Upper lobe of left lung (tissue), 6 donors: ENCODE data around the gene TIGIT. TPM values are rescaled to one million over a fixed set of nuclear protein-coding genes. Genes with fewer than 3 reads are reported as not detected.

ENCODE experiments used
- ATAC-seq, 2 donors: fragments of 200-7000 bp; cut with Tn5 transposase; one replicate each; pipeline ENCODE4 v1.9.1; 2022; ENCODE audit warnings: mild to moderate bottlenecking in 2 of 2, moderate library complexity in 2 of 2; ENCODE audit not compliant: low FRiP score in 2 of 2
- DNase-seq, 2 donors: peaks; one replicate each; pipeline ENCODE4 v3.0.0-alpha.2; 2019 to 2020
- H3K27ac ChIP-seq, 4 donors: fragments of 200-600 bp; sonication (generic); one replicate each; pipeline ENCODE4 v1.5.1; 2016 to 2019
- H3K27me3 ChIP-seq, 4 donors: fragments of 200-600 bp; sonication (generic); one replicate each; pipeline ENCODE4 v1.5.1; 2017 to 2019
- H3K36me3 ChIP-seq, 4 donors: fragments of 200-600 bp; sonication (generic); one replicate each; pipeline ENCODE4 v1.5.1; 2016 to 2019
- H3K4me1 ChIP-seq, 4 donors: fragments of 200-600 bp; sonication (generic); one replicate each; pipeline ENCODE4 v1.5.1; 2018 to 2019
- H3K4me3 ChIP-seq, 4 donors: fragments of 200-600 bp; sonication (generic); one replicate each; pipeline ENCODE4 v1.5.1; 2017 to 2019; ENCODE audit warnings: mild to moderate bottlenecking in 2 of 4, moderate library complexity in 1 of 4
- H3K9me3 ChIP-seq, 4 donors: fragments of 200-600 bp; sonication (generic); one replicate each; pipeline ENCODE4 v1.5.1; 2018 to 2019
- EP300 ChIP-seq, 4 donors: sonication (generic); formaldehyde crosslinking; IDR thresholded peaks; one replicate each; pipeline ENCODE4 v1.5.1; 2017; ENCODE audit warnings: antibody characterized with exemption in 4 of 4, control low read depth in 2 of 4
- POLR2A ChIP-seq, 4 donors: fragments of 450-650 bp; IDR thresholded peaks; one replicate each; pipeline ENCODE4 v1.5.1; 2016 to 2017; ENCODE audit warnings: antibody characterized with exemption in 4 of 4, mild to moderate bottlenecking in 2 of 4
- POLR2AphosphoS5 ChIP-seq, 2 donors: sonication (generic); formaldehyde crosslinking; IDR thresholded peaks; one replicate each; pipeline ENCODE4 v1.5.1; 2017; ENCODE audit warnings: antibody characterized with exemption in 2 of 2
- WGBS, 2 donors: methylation state at CpG; one replicate each; pipeline ENCODE4 v1.1.5; 2017 to 2018; 5-methylcytosine and 5-hydroxymethylcytosine counted together
- total RNA-seq, 6 donors: library from RNA; depleted of rRNA in 4 of 6; stranded (reverse); fragments of >200 nt in 4 of 6; gene quantifications; one replicate each; pipeline versions ENCODE4 v1.1.0 to v1.2.1, GENCODE V29; 2016 to 2021
- TF ChIP-seq, protein P1 (sequence below), 6 experiments: fragments of 450-650 bp in 4 of 6; fragments of 200-600 bp in 2 of 6; sonication (generic) in 2 of 6; IDR thresholded peaks; one replicate each; pipeline ENCODE4 v1.5.1; 2016 to 2019; ENCODE audit warnings: antibody characterized with exemption in 6 of 6
- donor health status: DM: no; HTN: no; CAD: no; lungs with moderate emphysema.
- donor health status: DM: no; HTN: yes; CAD: no; lungs with severe emphysema.

Gene TIGIT
- total RNA-seq, 6 donors from 2014 or later: 0.69 to 1.6 (median 1.0) TPM; not detected in 1

DNA sequence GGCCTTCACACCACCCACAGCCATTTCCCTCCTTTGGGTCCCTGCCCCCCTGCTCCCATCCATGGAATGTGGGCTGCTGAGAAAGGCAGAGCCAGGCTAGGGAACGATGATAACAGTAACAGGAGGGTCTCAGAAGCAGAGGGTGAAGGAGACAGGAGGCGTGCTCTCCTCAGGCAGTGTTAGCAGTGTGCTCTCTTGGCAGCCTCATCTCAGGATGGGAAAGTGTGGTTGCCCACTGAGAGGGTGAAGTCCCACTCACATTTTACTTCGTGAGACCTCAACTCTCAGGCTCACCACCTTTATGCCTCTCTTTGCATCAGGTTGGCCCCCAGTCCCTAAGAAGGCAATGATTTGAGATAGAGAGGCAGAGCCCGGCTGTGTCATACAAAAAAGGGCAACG, 24.5 kb downstream of the TIGIT start:
- no peaks in the 10 kb centered on the region for H3K9me3 ChIP-seq
- H3K4me1 ChIP-seq: peaks cover 0 to 2% (median 0%) of the 10 kb centered on the region in 4 donors
- H3K27me3 ChIP-seq: no peaks in the 10 kb centered on the region
- peak overlapping the region in 2 of 4 donors; percentile 24 to 32 for H3K27ac ChIP-seq
- TF ChIP-seq, protein P1, sequence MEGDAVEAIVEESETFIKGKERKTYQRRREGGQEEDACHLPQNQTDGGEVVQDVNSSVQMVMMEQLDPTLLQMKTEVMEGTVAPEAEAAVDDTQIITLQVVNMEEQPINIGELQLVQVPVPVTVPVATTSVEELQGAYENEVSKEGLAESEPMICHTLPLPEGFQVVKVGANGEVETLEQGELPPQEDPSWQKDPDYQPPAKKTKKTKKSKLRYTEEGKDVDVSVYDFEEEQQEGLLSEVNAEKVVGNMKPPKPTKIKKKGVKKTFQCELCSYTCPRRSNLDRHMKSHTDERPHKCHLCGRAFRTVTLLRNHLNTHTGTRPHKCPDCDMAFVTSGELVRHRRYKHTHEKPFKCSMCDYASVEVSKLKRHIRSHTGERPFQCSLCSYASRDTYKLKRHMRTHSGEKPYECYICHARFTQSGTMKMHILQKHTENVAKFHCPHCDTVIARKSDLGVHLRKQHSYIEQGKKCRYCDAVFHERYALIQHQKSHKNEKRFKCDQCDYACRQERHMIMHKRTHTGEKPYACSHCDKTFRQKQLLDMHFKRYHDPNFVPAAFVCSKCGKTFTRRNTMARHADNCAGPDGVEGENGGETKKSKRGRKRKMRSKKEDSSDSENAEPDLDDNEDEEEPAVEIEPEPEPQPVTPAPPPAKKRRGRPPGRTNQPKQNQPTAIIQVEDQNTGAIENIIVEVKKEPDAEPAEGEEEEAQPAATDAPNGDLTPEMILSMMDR (IDR thresholded peaks at IDR 0.05): no peak
- TF ChIP-seq POLR2A (IDR thresholded peaks at IDR 0.05) (no peak), POLR2AphosphoS5 (IDR thresholded peaks at IDR 0.05) (no peak), EP300 (IDR thresholded peaks at IDR 0.05) (no peak)
- no peak overlapping the region for H3K4me3 ChIP-seq
- ATAC-seq: no peak
- 83 to 91% methylated on average over 5 of the region's 5 CpGs for WGBS, 2 donors
- no peak for DNase-seq
- H3K36me3 ChIP-seq: no peaks in the 10 kb centered on the region

DNA sequence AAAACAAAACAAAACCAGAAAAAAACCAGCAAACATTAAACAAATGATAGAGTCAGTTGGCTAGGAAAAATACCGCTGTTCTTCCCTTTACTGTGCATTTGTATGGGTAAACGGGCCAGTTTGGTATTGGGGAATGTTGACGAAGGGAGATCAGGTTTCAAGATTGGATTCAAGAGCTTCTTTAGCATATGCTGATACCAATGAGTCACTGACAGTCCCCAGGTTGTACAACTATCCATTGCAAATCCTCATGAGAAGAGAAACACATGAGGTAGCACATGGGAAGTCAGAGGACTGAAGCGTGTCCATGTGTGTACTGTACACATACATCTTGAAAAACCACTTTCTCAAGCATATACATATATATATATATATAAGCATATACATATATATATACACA, 25.6 kb downstream of the TIGIT start:
- TF ChIP-seq POLR2A (IDR thresholded peaks at IDR 0.05): no peak
- TF ChIP-seq, protein P1 (IDR thresholded peaks at IDR 0.05): no peak
- no peak for TF ChIP-seq POLR2AphosphoS5 (IDR thresholded peaks at IDR 0.05)
- no peak for TF ChIP-seq EP300 (IDR thresholded peaks at IDR 0.05)
- no peak overlapping the region for H3K27ac ChIP-seq
- no peaks in the 10 kb centered on the region for H3K9me3 ChIP-seq
- 82 to 85% methylated on average over 4 of the region's 4 CpGs for WGBS, 2 donors
- H3K27me3 ChIP-seq: no peaks in the 10 kb centered on the region
- DNase-seq: no peak
- H3K36me3 ChIP-seq: no peaks in the 10 kb centered on the region
- peaks cover 0 to 2% (median 0%) of the 10 kb centered on the region in 4 donors for H3K4me1 ChIP-seq
- no peak for ATAC-seq
- H3K4me3 ChIP-seq: no peak overlapping the region

DNA sequence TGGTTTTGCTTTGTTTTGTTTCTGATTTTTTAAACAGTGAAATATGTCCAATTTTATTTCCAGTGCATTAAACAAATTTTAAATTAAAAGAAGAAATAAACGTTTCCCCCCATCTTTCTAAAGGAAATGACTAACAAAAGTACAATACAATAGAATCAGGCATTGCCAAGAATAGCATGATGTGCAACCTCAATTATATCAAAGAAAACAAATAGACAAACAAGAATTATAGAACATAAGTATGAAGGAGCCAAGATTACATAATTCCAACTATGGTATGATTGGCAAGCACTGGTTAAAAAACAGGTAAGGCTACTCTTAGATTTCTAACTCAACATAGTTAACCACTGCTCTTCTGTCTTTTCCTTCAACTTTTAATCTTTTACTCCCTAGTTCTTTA, 26.4 kb downstream of the TIGIT start:
- WGBS, 2 donors: 48 to 62% methylated on average over 1 of the region's 1 CpG
- DNase-seq: no peak

GRCh38 chr3:114323546-114324254, 29.9 kb downstream of the TIGIT start:
- no peak overlapping the region for H3K27ac ChIP-seq
- H3K4me1 ChIP-seq: no peaks in the 10 kb centered on the region
- ATAC-seq (no peak), DNase-seq (no peak)
- WGBS, 2 donors: 88 to 93% methylated on average over 3 of the region's 3 CpGs
- no peaks in the 10 kb centered on the region for H3K9me3 ChIP-seq
- H3K4me3 ChIP-seq: no peak overlapping the region
- H3K27me3 ChIP-seq: no peaks in the 10 kb centered on the region
- H3K36me3 ChIP-seq: no peaks in the 10 kb centered on the region
- TF ChIP-seq POLR2A (IDR thresholded peaks at IDR 0.05) (no peak), EP300 (IDR thresholded peaks at IDR 0.05) (no peak), POLR2AphosphoS5 (IDR thresholded peaks at IDR 0.05) (no peak)
- TF ChIP-seq, protein P1 (IDR thresholded peaks at IDR 0.05): no peak

More for the DNA sequence above, 26.4 kb downstream of the TIGIT start:
- Histone ChIP-seq H3K27ac (no peak overlapping the region), H3K4me1 (peaks cover 0 to 2% (median 0%) of the 10 kb centered on the region in 4 donors), H3K27me3 (no peaks in the 10 kb centered on the region), H3K4me3 (no peak overlapping the region), H3K9me3 (no peaks in the 10 kb centered on the region), H3K36me3 (no peaks in the 10 kb centered on the region)
- ATAC-seq: no peak
- no peak for TF ChIP-seq EP300 (IDR thresholded peaks at IDR 0.05)
- TF ChIP-seq, protein P1 (IDR thresholded peaks at IDR 0.05): no peak
- TF ChIP-seq POLR2A (IDR thresholded peaks at IDR 0.05): no peak

GRCh38 chr3:114327665-114328064, 33.8 kb downstream of the TIGIT start:
- 86 to 89% methylated on average over 4 of the region's 4 CpGs for whole genome bisulfite sequencing, 2 donors

More at GRCh38 chr3:114327665-114328064, 33.8 kb downstream of the TIGIT start:
- H3K36me3 ChIP-seq: no peaks in the 10 kb centered on the region
- no peaks in the 10 kb centered on the region for H3K27me3 ChIP-seq
- DNase-seq: no peak
- no peaks in the 10 kb centered on the region for H3K9me3 ChIP-seq
- ATAC-seq: no peak
- no peak overlapping the region for H3K27ac ChIP-seq
- H3K4me3 ChIP-seq: no peak overlapping the region
- TF ChIP-seq POLR2A (IDR thresholded peaks at IDR 0.05) (no peak), EP300 (IDR thresholded peaks at IDR 0.05) (no peak), POLR2AphosphoS5 (IDR thresholded peaks at IDR 0.05) (no peak)
- TF ChIP-seq, protein P1 (IDR thresholded peaks at IDR 0.05): no peak
- H3K4me1 ChIP-seq: no peaks in the 10 kb centered on the region
